ENCODE results near the gene ANKH. TPM values are rescaled to one million over a fixed set of nuclear protein-coding genes. Genes with fewer than 3 reads are reported as not detected.

The ANKH gene
- total and polyA plus RNA-seq, 4 donors = 10.8 to 46.7 (median 17.2) TPM

GRCh38 chr5:14775857-14776256 is 95.7 kb downstream of the ANKH start:
- DNase-seq (no peak), ATAC-seq (ENCODE audit: insufficient read depth, low FRiP score) (peak; percentile 13)
- TF ChIP-seq CTCF (IDR thresholded peaks at IDR 0.05; ENCODE audit: control extremely low read depth, extremely low read depth) = no peak
- Histone ChIP-seq H3K27ac (ENCODE audit: low read depth in 1 of 2, low read length in 1 of 2) (no peak overlapping the region), H3K9ac (ENCODE audit: insufficient read depth in 1 of 2, low read length in 2 of 2) (no peak overlapping the region), H3K36me3 (ENCODE audit: control insufficient read depth in 4 of 4, insufficient read depth in 4 of 4, low read length in 4 of 4) (no peaks in the 10 kb centered on the region), H3K9me3 (ENCODE audit: control insufficient read depth in 4 of 4, insufficient read depth in 3 of 4, low read length in 3 of 4) (no peaks in the 10 kb centered on the region), H3K4me3 (no peak overlapping the region), H3K27me3 (ENCODE audit: control insufficient read depth in 3 of 3, insufficient read depth in 3 of 3, low read length in 2 of 3) (no peaks in the 10 kb centered on the region), H3K4me1 (ENCODE audit: control insufficient read depth in 5 of 5, insufficient read depth in 5 of 5, low read length in 5 of 5) (peaks cover 0 to 19% (median 0%) of the 10 kb centered on the region in 5 donors)
- 67 to 76% methylated on average over 7 of the region's 7 CpGs for WGBS, 2 donors

GRCh38 chr5:14773588-14773987 is 98.0 kb downstream of the ANKH start:
- no peak for ATAC-seq (ENCODE audit: insufficient read depth, low FRiP score)
- Histone ChIP-seq H3K36me3 (ENCODE audit: control insufficient read depth in 4 of 4, insufficient read depth in 4 of 4, low read length in 4 of 4) (no peaks in the 10 kb centered on the region), H3K4me3 (no peak overlapping the region), H3K9ac (ENCODE audit: insufficient read depth in 1 of 2, low read length in 2 of 2) (no peak overlapping the region), H3K27me3 (ENCODE audit: control insufficient read depth in 3 of 3, insufficient read depth in 3 of 3, low read length in 2 of 3) (no peaks in the 10 kb centered on the region), H3K4me1 (ENCODE audit: control insufficient read depth in 5 of 5, insufficient read depth in 5 of 5, low read length in 5 of 5) (peaks cover 0 to 21% (median 0%) of the 10 kb centered on the region in 5 donors), H3K27ac (ENCODE audit: low read depth in 1 of 2, low read length in 1 of 2) (no peak overlapping the region), H3K9me3 (ENCODE audit: control insufficient read depth in 4 of 4, insufficient read depth in 3 of 4, low read length in 3 of 4) (no peaks in the 10 kb centered on the region)
- no peak for TF ChIP-seq CTCF (IDR thresholded peaks at IDR 0.05; ENCODE audit: control extremely low read depth, extremely low read depth)
- DNase-seq = no peak
- WGBS, 2 donors = 88 to 91% methylated on average over 8 of the region's 8 CpGs

- DNase-seq = no peak
- Histone ChIP-seq H3K27me3 (ENCODE audit: control insufficient read depth in 3 of 3, insufficient read depth in 3 of 3, low read length in 2 of 3) (no peaks in the 10 kb centered on the region), H3K4me3 (no peak overlapping the region), H3K9me3 (ENCODE audit: control insufficient read depth in 4 of 4, insufficient read depth in 3 of 4, low read length in 3 of 4) (no peaks in the 10 kb centered on the region), H3K36me3 (ENCODE audit: control insufficient read depth in 4 of 4, insufficient read depth in 4 of 4, low read length in 4 of 4) (peaks cover 0 to under 1% (median 0%) of the 10 kb centered on the region in 4 donors), H3K9ac (ENCODE audit: insufficient read depth in 1 of 2, low read length in 2 of 2) (no peak overlapping the region), H3K27ac (ENCODE audit: low read depth in 1 of 2, low read length in 1 of 2) (no peak overlapping the region), H3K4me1 (ENCODE audit: control insufficient read depth in 5 of 5, insufficient read depth in 5 of 5, low read length in 5 of 5) (peaks cover 0 to 21% (median 0%) of the 10 kb centered on the region in 5 donors)
- WGBS, 2 donors = 96% methylated on average over 3 of the region's 3 CpGs
- no peak for ATAC-seq (ENCODE audit: insufficient read depth, low FRiP score)
- no peak for TF ChIP-seq CTCF (IDR thresholded peaks at IDR 0.05; ENCODE audit: control extremely low read depth, extremely low read depth)
Measured at GRCh38 chr5:14771972-14772371, 99.6 kb downstream of the ANKH start.

- TF ChIP-seq CTCF (IDR thresholded peaks at IDR 0.05; ENCODE audit: control extremely low read depth, extremely low read depth) = no peak
- ATAC-seq (ENCODE audit: insufficient read depth, low FRiP score) (no peak), DNase-seq (no peak)
- Histone ChIP-seq H3K27ac (ENCODE audit: low read depth in 1 of 2, low read length in 1 of 2) (no peak overlapping the region), H3K9ac (ENCODE audit: insufficient read depth in 1 of 2, low read length in 2 of 2) (no peak overlapping the region), H3K4me3 (no peak overlapping the region), H3K36me3 (ENCODE audit: control insufficient read depth in 4 of 4, insufficient read depth in 4 of 4, low read length in 4 of 4) (peaks cover 0 to 3% (median 0%) of the 10 kb centered on the region in 4 donors), H3K9me3 (ENCODE audit: control insufficient read depth in 4 of 4, insufficient read depth in 3 of 4, low read length in 3 of 4) (no peaks in the 10 kb centered on the region), H3K27me3 (ENCODE audit: control insufficient read depth in 3 of 3, insufficient read depth in 3 of 3, low read length in 2 of 3) (no peaks in the 10 kb centered on the region), H3K4me1 (ENCODE audit: control insufficient read depth in 5 of 5, insufficient read depth in 5 of 5, low read length in 5 of 5) (peaks cover 0 to 14% (median 0%) of the 10 kb centered on the region in 5 donors)
- 94 to 98% methylated on average over 3 of the region's 3 CpGs for WGBS, 2 donors
Measured at GRCh38 chr5:14771189-14771588, 100.4 kb downstream of the ANKH start.
